H1 (cell line): ENCODE measurements around the gene CLEC16A. TPM values are rescaled to one million over a fixed set of nuclear protein-coding genes. Genes with fewer than 3 reads are reported as not detected.

Source experiments
- CHD1 ChIP-seq: IDR thresholded peaks from 2 replicates; pipeline ENCODE4 v1.6.1; 2012; ENCODE audit warnings: low read depth, low read length, improper control_type of control experiment
- CREB1 ChIP-seq: IDR thresholded peaks from 2 replicates; pipeline ENCODE4 v1.6.1; 2012; ENCODE audit warnings: inconsistent platforms
- FOSL1 ChIP-seq: IDR thresholded peaks from 2 replicates; pipeline ENCODE4 v1.6.1; 2011; ENCODE audit warnings: mild to moderate bottlenecking, low read depth, low read length, moderate library complexity; ENCODE audit not compliant: insufficient read depth
- SIX5 ChIP-seq: IDR thresholded peaks from 2 replicates; pipeline ENCODE4 v1.6.1; 2011; ENCODE audit warnings: mild to moderate bottlenecking, low read depth, low read length
- SP2 ChIP-seq: IDR thresholded peaks from 2 replicates; pipeline ENCODE4 v1.6.1; 2012; ENCODE audit warnings: mild to moderate bottlenecking, low read length, inconsistent platforms
- polyA plus RNA-seq, 7 experiments: library from polyadenylated mRNA; depleted of rRNA in 3 of 7; stranded (reverse) in 5 of 7; unstranded in 2 of 7; fragments of >200 nt in 5 of 7; fragments of 200-250 nt in 2 of 7; gene quantifications; 1 replicate in 5 of 7; 2 replicates in 1 of 7; 4 replicates in 1 of 7; pipeline versions ENCODE4 v1.2.1 to v1.2.3, GENCODE V29; 2011 to 2013; ENCODE audit warnings: missing spikeins in 2 of 7, mixed read lengths in 2 of 7
- total RNA-seq: library from RNA; stranded (reverse); fragmentation: NEBNext Ultra II Directional; extraction: Animal tissue kit (Norgen Biotek cat#: 25700); gene quantifications from 2 replicates; pipeline ENCODE4 v1.2.1, GENCODE V29; 2021

Gene CLEC16A
- total and polyA plus RNA-seq, 2 of the 8 experiments (the other 6 are each of a cell fraction or from before 2014, with no cell fraction given), result 7.6 to 19.3 TPM

GRCh38 chr16:10944249-10945064 is at the start of gene CLEC16A (continued):
- no peak for TF ChIP-seq CHD1
- peak; percentile 77 for TF ChIP-seq CREB1
- no peak for TF ChIP-seq FOSL1
- TF ChIP-seq SIX5, result peak; percentile 97
- TF ChIP-seq SP2, result no peak
